Type B pancreatic cell (in vitro differentiated cells): ENCODE data around the gene CYP3A5. TPM values are rescaled to one million over a fixed set of nuclear protein-coding genes. Genes with fewer than 3 reads are reported as not detected.

ENCODE experiments used
- DNase-seq: peaks from one replicate; pipeline ENCODE4 v3.0.0; 2021; ENCODE audit warnings: mixed read lengths; ENCODE audit not compliant: unreplicated experiment; ENCODE audit errors: extremely low spot score
- H3K27ac Mint-ChIP-seq: 2 replicates; pipeline ENCODE4 v1.8.0; 2021; ENCODE audit warnings: mild to moderate bottlenecking, mixed read lengths
- H3K27me3 Mint-ChIP-seq: 2 replicates; pipeline ENCODE4 v1.8.0; 2021; ENCODE audit warnings: mixed read lengths
- H3K36me3 Mint-ChIP-seq: 2 replicates; pipeline ENCODE4 v1.8.0; 2021; ENCODE audit warnings: mixed read lengths
- H3K4me1 Mint-ChIP-seq: one replicate; pipeline ENCODE4 v1.8.0; 2021; ENCODE audit warnings: mixed read lengths; ENCODE audit not compliant: unreplicated experiment
- H3K4me3 Mint-ChIP-seq: 2 replicates; pipeline ENCODE4 v1.8.0; 2021; ENCODE audit warnings: mild to moderate bottlenecking, mixed read lengths
- H3K9me3 Mint-ChIP-seq: 2 replicates; pipeline ENCODE4 v1.8.0; 2021; ENCODE audit warnings: mixed read lengths
- CTCF ChIP-seq: fragments of 200-600 bp; sonication (generic); conservative IDR thresholded peaks from 2 replicates; pipeline ENCODE4 v1.5.0; 2021; ENCODE audit warnings: antibody characterized with exemption, mild to moderate bottlenecking
- total RNA-seq: library from RNA; stranded (reverse); gene quantifications from 2 replicates; pipeline ENCODE4 v1.2.1, GENCODE V29; 2021; ENCODE audit warnings: low replicate concordance

Gene CYP3A5
- total RNA-seq, 1 donor from 2014 or later, result 33.1 TPM

DNA sequence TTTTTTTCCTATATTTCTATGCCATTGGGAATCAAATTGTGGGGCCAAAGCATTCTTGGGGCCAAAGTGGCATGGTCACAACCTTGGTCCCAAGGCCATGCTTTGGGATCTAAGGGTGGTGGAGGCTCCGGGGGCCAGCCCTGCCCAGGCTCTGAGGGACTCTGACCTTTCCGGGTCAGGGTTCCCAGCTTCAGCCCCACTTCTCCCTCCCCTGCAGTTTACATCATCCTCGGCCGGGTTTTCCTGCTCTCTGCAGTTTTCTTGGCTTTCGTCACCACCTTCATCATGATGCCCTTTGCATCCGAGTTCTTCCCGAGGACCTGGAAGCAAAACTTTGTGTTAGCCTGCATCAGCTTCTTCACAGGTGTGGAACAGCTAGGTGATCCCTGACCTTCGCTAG is 73.3 kb downstream of the CYP3A5 start:
- H3K4me1 Mint-ChIP-seq, result no peaks in the 10 kb centered on the region
- DNase-seq, result peak; percentile 48
- H3K27ac Mint-ChIP-seq, result no peak overlapping the region
- H3K36me3 Mint-ChIP-seq, result no peaks in the 10 kb centered on the region
- H3K9me3 Mint-ChIP-seq, result no peaks in the 10 kb centered on the region
- H3K27me3 Mint-ChIP-seq, result peaks cover 12% of the 10 kb centered on the region
- no peak overlapping the region for H3K4me3 Mint-ChIP-seq
- no peak for TF ChIP-seq CTCF

DNA sequence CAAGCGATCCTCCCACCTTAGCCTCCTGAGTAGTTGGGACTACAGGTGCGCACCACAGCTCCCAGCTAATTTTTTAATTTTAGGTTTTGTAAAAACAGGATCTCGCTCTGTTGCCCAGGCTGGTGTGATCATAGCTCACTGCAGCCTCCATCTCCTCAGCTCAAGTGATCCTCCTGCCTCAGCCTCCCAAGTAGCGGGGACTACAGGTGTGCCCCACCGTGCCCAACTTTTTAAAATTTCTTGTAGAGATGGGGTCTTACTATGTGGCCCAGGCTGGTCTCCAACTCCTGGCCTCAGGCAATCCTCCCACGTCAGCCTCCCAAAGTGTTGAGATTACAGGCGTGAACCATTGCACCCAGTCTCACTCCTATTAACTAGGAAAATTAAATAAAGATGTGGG is 74.3 kb downstream of the CYP3A5 start:
- no peaks in the 10 kb centered on the region for H3K9me3 Mint-ChIP-seq
- TF ChIP-seq CTCF, result no peak
- no peak overlapping the region for H3K4me3 Mint-ChIP-seq
- H3K4me1 Mint-ChIP-seq, result no peaks in the 10 kb centered on the region
- H3K27ac Mint-ChIP-seq, result no peak overlapping the region
- H3K36me3 Mint-ChIP-seq, result no peaks in the 10 kb centered on the region
- peak; percentile 16 for DNase-seq
- peaks cover 18% of the 10 kb centered on the region for H3K27me3 Mint-ChIP-seq

DNA sequence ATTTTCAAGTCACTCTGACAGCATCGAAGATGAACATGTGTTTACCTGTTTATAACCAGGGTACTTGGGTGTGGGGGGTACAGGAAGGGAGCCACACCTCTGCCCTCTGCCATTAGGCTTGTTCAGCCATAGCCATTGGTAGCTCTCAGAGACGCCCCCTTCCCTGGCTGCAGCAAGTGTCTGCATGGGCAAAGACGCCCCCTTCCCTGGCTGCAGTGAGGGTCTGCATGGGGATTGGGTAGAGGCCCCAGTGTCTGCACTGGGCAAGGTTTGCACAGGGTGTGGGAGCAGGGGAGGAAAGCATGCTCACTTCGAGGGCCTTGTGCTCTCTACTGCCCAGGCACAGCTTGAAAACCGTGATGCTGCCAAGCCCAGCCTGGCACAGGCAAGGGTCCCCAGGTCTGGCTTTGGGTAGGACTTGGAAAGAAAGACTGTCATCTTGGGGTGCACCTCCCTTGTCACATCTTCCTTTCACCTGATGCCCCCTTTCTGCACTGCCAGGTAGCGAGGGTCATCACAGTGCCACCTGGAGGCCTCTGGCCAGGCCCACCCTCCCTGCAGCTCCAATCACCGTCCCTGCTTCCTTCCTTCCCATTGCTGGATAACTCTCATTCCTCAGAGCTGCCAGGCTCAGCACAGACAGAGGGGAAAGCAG is 78.0 kb downstream of the CYP3A5 start:
- H3K27ac Mint-ChIP-seq, result no peak overlapping the region
- DNase-seq, result peak; percentile 60
- no peak overlapping the region for H3K4me3 Mint-ChIP-seq
- TF ChIP-seq CTCF, result no peak
- H3K36me3 Mint-ChIP-seq, result no peaks in the 10 kb centered on the region
- H3K4me1 Mint-ChIP-seq, result no peaks in the 10 kb centered on the region
- no peaks in the 10 kb centered on the region for H3K9me3 Mint-ChIP-seq
- H3K27me3 Mint-ChIP-seq, result peaks cover 15% of the 10 kb centered on the region

- peak; percentile 42 for DNase-seq
- Mint-ChIP-seq H3K27me3 (peaks cover 15% of the 10 kb centered on the region), H3K9me3 (no peaks in the 10 kb centered on the region), H3K4me1 (no peaks in the 10 kb centered on the region), H3K27ac (no peak overlapping the region), H3K36me3 (no peaks in the 10 kb centered on the region), H3K4me3 (no peak overlapping the region)
- TF ChIP-seq CTCF, result no peak
Measured at GRCh38 chr7:99599836-99600235, 80.0 kb downstream of the CYP3A5 start.

Other genes with a start within 250 kb of the CYP3A5 start
- gene PTCD1, start 241.2 kb downstream of the CYP3A5 start, total RNA-seq, result 7.9 and 11.3 TPM in 2 replicates
- 48.4 and 64.1 TPM in 2 replicates for gene CPSF4, start 241.1 kb downstream of the CYP3A5 start, total RNA-seq
- gene ATP5MF, start 213.8 kb downstream of the CYP3A5 start, total RNA-seq, result 345 and 403 TPM in 2 replicates
- 12.6 and 19.0 TPM in 2 replicates for gene ZNF789, start 207.1 kb downstream of the CYP3A5 start, total RNA-seq
- gene ZNF394, start 179.7 kb downstream of the CYP3A5 start, total RNA-seq, result 24.3 and 31.8 TPM in 2 replicates
- 9.2 and 14.0 TPM in 2 replicates for gene ZKSCAN5, start 175.3 kb downstream of the CYP3A5 start, total RNA-seq
- gene FAM200A, start 127.9 kb downstream of the CYP3A5 start, total RNA-seq, result 10.2 and 10.8 TPM in 2 replicates
- 69.2 and 89.1 TPM in 2 replicates for gene ZNF655, start 121.4 kb downstream of the CYP3A5 start, total RNA-seq
- gene TMEM225B, start 81.7 kb downstream of the CYP3A5 start, total RNA-seq, result 0.36 and 0.82 TPM in 2 replicates
- 22.9 and 25.4 TPM in 2 replicates for gene ZSCAN25, start 63.0 kb downstream of the CYP3A5 start, total RNA-seq
- gene CYP3A7, start 55.2 kb upstream of the CYP3A5 start, total RNA-seq, result 0.46 and 2.3 TPM in 2 replicates
- 4.2 and 10.0 TPM in 2 replicates for gene CYP3A4, start 104.2 kb upstream of the CYP3A5 start, total RNA-seq
- gene CYP3A43, start 148.0 kb upstream of the CYP3A5 start, total RNA-seq, result not detected in 2 replicates
- not detected in 2 replicates for gene OR2AE1, start 197.0 kb upstream of the CYP3A5 start, total RNA-seq
- gene TRIM4, start 239.5 kb upstream of the CYP3A5 start, total RNA-seq, result 13.0 and 15.8 TPM in 2 replicates
- not detected in 2 replicates for gene GJC3, start 249.6 kb upstream of the CYP3A5 start, total RNA-seq